ENCODE data around the gene CD82.

- TF ChIP-seq EP300 (IDR thresholded peaks at IDR 0.05; ENCODE audit: borderline replicate concordance in 1 of 2, low read depth in 1 of 2, low read length in 1 of 2) (no peak), CTCF (IDR thresholded peaks at IDR 0.05) (no peak)
Measured at GRCh38 chr11:44606472-44606871, 41.0 kb downstream of the CD82 start.
